Peyer's patch (tissue), 4 donors: ENCODE measurements around the gene PIPOX. TPM values are rescaled to one million over a fixed set of nuclear protein-coding genes. Genes with fewer than 3 reads are reported as not detected.

ENCODE experiments used
- DNase-seq, 3 donors: peaks; one replicate each; pipeline ENCODE4 v3.0.0-alpha.2; 2017 to 2019
- H3K27ac ChIP-seq, 4 donors: fragments of 200-600 bp; sonication (generic); one replicate each; pipeline ENCODE4 v1.5.1; 2016 to 2019
- H3K27me3 ChIP-seq, 2 donors: fragments of 200-600 bp; sonication (generic); one replicate each; pipeline ENCODE4 v1.5.1; 2019
- H3K36me3 ChIP-seq, 3 donors: fragments of 200-600 bp; sonication (generic); one replicate each; pipeline ENCODE4 v1.5.1; 2016 to 2019
- H3K4me1 ChIP-seq, 4 donors: fragments of 200-600 bp; sonication (generic); one replicate each; pipeline ENCODE4 v1.5.1; 2016 to 2019
- H3K4me3 ChIP-seq, 4 donors: fragments of 200-600 bp; sonication (generic); 1 replicate in 3 of 4; 2 replicates in 1 of 4; pipeline ENCODE4 v1.5.1; 2016 to 2019; ENCODE audit warnings: mild to moderate bottlenecking in 1 of 4
- H3K9me3 ChIP-seq, 4 donors: fragments of 200-600 bp; sonication (generic); one replicate each; pipeline ENCODE4 v1.5.1; 2016 to 2019; ENCODE audit warnings: mild to moderate bottlenecking in 1 of 4
- POLR2A ChIP-seq, 2 donors: fragments of 450-650 bp; IDR thresholded peaks; one replicate each; pipeline ENCODE4 v1.5.1; 2017; ENCODE audit warnings: antibody characterized with exemption in 2 of 2, mild to moderate bottlenecking in 2 of 2, moderate library complexity in 2 of 2
- total RNA-seq, 4 donors: library from RNA; depleted of rRNA; stranded (reverse); fragments of >200 nt; gene quantifications; one replicate each; pipeline ENCODE4 v1.1.0, GENCODE V29; 2016
- TF ChIP-seq, protein P1 (sequence below), 6 experiments: fragments of 450-650 bp in 4 of 6; fragments of 200-600 bp in 2 of 6; sonication (generic) in 1 of 6; IDR thresholded peaks; one replicate each; pipeline ENCODE4 v1.5.1; 2017 to 2019; ENCODE audit warnings: antibody characterized with exemption in 6 of 6, mild to moderate bottlenecking in 3 of 6, moderate library complexity in 1 of 6

The PIPOX gene
- total RNA-seq, 4 donors from 2014 or later: 3.2 to 5.2 (median 4.8) TPM; not detected in 1

DNA sequence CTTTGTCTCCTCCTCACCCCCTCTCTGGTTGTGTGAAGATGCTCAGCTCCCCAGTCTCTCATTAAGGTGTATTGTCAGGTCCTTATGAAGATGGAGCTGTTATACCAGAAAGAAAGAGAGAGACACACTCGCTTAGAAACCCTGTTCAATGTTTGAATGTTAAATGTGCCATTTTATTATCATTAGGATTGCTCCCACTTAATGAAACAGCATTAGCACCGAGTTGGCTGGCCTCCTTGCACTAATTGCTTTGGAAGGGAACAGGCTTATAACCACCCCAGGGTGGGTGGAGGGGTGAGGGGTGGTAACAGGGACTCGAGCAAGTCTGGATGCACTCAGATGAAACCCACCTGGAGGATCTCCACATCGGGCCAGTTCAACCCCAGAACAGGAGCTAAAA lies 14.4 kb downstream of the PIPOX start:
- Histone ChIP-seq H3K27ac (no peak overlapping the region), H3K27me3 (no peaks in the 10 kb centered on the region), H3K4me3 (no peak overlapping the region), H3K9me3 (no peaks in the 10 kb centered on the region), H3K36me3 (no peaks in the 10 kb centered on the region), H3K4me1 (no peaks in the 10 kb centered on the region)
- DNase-seq: no peak
- TF ChIP-seq, protein P1, sequence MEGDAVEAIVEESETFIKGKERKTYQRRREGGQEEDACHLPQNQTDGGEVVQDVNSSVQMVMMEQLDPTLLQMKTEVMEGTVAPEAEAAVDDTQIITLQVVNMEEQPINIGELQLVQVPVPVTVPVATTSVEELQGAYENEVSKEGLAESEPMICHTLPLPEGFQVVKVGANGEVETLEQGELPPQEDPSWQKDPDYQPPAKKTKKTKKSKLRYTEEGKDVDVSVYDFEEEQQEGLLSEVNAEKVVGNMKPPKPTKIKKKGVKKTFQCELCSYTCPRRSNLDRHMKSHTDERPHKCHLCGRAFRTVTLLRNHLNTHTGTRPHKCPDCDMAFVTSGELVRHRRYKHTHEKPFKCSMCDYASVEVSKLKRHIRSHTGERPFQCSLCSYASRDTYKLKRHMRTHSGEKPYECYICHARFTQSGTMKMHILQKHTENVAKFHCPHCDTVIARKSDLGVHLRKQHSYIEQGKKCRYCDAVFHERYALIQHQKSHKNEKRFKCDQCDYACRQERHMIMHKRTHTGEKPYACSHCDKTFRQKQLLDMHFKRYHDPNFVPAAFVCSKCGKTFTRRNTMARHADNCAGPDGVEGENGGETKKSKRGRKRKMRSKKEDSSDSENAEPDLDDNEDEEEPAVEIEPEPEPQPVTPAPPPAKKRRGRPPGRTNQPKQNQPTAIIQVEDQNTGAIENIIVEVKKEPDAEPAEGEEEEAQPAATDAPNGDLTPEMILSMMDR (IDR thresholded peaks at IDR 0.05): no peak
- no peak for TF ChIP-seq POLR2A (IDR thresholded peaks at IDR 0.05)

DNA sequence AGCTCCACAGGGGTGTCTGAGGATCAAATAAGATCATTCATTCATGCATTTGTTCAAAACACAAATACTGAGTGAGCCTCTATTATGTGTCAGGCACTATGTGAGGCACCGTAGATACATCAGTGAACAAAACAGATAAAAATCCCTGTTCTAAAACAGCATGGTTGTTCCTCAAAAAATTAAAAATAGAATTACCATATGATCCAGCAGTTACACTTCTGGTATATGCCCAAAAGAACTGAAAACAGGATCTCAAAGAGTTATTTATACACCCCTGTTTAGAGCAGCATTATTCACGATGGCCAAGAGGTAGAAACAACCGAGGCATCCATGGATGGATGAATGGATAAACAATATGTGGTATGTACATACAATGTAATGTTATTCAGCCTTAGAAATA lies 15.4 kb downstream of the PIPOX start:
- no peaks in the 10 kb centered on the region for H3K9me3 ChIP-seq
- no peak for TF ChIP-seq POLR2A (IDR thresholded peaks at IDR 0.05)
- TF ChIP-seq, protein P1 (IDR thresholded peaks at IDR 0.05): no peak
- no peaks in the 10 kb centered on the region for H3K27me3 ChIP-seq
- H3K4me3 ChIP-seq: no peak overlapping the region
- H3K36me3 ChIP-seq: no peaks in the 10 kb centered on the region
- H3K4me1 ChIP-seq: no peaks in the 10 kb centered on the region
- DNase-seq: no peak
- no peak overlapping the region for H3K27ac ChIP-seq

DNA sequence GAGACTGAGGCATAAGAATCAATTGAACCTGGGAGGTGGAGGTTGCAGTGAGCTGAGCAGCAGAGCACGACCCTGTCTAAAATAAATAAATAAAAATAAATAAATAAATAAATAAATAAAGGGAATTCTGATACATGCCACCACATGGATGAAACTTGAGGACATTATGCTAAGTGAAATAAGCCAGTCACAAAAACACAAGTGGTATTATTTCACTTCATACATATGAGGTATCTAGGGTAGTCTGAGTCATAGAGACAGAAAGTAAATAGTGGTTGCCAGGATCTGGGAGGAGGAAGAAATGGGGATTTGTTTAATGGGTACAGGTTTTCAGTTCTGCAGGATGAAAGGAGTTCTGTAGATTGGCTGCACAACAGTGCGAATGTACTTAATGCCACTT lies 16.3 kb downstream of the PIPOX start:
- no peaks in the 10 kb centered on the region for H3K36me3 ChIP-seq
- no peak for DNase-seq
- H3K4me3 ChIP-seq: no peak overlapping the region
- H3K27me3 ChIP-seq: no peaks in the 10 kb centered on the region
- no peak overlapping the region for H3K27ac ChIP-seq
- no peaks in the 10 kb centered on the region for H3K4me1 ChIP-seq
- no peaks in the 10 kb centered on the region for H3K9me3 ChIP-seq
- TF ChIP-seq POLR2A (IDR thresholded peaks at IDR 0.05): no peak
- TF ChIP-seq, protein P1 (IDR thresholded peaks at IDR 0.05): no peak

DNA sequence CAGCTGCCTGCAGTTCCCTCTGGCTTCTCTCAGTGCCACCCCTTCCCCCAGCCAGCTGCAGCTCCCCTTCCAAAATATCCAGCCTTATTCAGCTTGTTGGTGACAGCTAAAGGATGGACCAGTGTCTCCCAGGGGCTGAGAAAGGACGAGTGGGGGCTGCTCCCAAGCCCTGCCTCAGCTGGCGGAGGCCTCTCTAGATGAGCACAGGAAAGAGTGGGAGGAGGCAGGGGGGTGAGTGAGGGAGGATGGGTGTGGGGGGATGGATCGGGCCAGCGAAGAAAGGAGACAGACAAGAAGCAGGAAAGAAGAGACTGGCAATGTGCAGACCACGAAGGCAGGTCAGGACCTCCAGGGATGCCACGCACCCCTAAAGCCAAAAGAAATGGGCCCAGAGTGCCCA lies 17.5 kb downstream of the PIPOX start:
- H3K36me3 ChIP-seq: no peaks in the 10 kb centered on the region
- H3K9me3 ChIP-seq: no peaks in the 10 kb centered on the region
- H3K4me3 ChIP-seq: no peak overlapping the region
- no peak overlapping the region for H3K27ac ChIP-seq
- no peak for DNase-seq
- TF ChIP-seq POLR2A (IDR thresholded peaks at IDR 0.05): no peak
- TF ChIP-seq, protein P1 (IDR thresholded peaks at IDR 0.05): no peak
- no peaks in the 10 kb centered on the region for H3K4me1 ChIP-seq
- H3K27me3 ChIP-seq: no peaks in the 10 kb centered on the region

DNA sequence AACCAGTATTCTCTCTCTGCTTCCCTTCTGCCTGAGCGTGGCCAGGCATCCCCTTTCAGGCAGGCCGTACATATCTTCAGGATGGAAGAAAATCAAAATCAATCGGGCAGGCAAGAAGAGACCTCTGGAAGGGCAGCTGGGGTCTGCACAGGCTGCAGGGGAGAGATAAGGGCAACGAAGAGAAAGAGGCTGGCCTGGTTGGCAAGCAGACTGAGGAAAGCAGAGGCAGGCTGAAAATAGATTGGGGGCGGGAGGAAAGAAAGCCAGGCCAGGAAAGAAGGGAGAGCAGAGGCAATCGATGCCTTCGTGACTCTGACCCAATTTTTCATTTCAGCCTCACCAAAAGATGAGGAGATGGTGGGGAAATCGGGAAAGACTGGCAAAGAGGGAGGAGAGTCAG lies 18.1 kb downstream of the PIPOX start:
- Histone ChIP-seq H3K4me1 (no peaks in the 10 kb centered on the region), H3K27ac (no peak overlapping the region)
- no peak for TF ChIP-seq POLR2A (IDR thresholded peaks at IDR 0.05)
- TF ChIP-seq, protein P1 (IDR thresholded peaks at IDR 0.05): no peak

DNA sequence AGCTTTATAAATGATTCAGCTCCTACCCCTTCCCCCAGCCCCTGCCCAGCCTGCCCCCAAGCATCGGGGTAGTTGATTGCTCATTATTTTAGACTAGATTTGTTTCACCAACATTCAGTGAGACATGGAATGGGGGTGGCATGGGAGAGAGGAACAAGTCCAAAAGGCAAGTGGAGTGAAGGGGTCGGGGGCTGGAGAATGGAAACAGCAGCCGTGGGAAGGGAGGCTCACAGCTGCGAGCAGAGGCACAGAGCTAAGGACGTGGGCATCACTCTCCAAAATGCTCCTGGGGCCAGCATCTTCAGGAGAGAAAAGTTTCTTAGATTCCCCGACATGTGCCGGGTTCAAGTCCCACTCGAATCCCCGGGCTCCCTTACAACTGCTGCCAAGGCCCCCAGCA lies 19.3 kb downstream of the PIPOX start:
- TF ChIP-seq, protein P1 (IDR thresholded peaks at IDR 0.05): no peak
- no peak for TF ChIP-seq POLR2A (IDR thresholded peaks at IDR 0.05)
- no peaks in the 10 kb centered on the region for H3K4me1 ChIP-seq
- H3K27ac ChIP-seq: no peak overlapping the region
- H3K9me3 ChIP-seq: no peaks in the 10 kb centered on the region
- no peaks in the 10 kb centered on the region for H3K27me3 ChIP-seq
- no peak for DNase-seq
- H3K36me3 ChIP-seq: no peaks in the 10 kb centered on the region
- no peak overlapping the region for H3K4me3 ChIP-seq

More for the DNA sequence above, 18.1 kb downstream of the PIPOX start:
- Histone ChIP-seq H3K36me3 (no peaks in the 10 kb centered on the region), H3K27me3 (no peaks in the 10 kb centered on the region), H3K4me3 (no peak overlapping the region), H3K9me3 (no peaks in the 10 kb centered on the region)
- DNase-seq: no peak
